GM19395 (cell line): ENCODE results near the gene TK1.

ENCODE experiments used
- ATAC-seq: cut with Tn5 transposase; IDR thresholded peaks from one replicate; pipeline ENCODE4 v1.9.1; 2021; ENCODE audit warnings: mild to moderate bottlenecking, moderate library complexity; ENCODE audit not compliant: unreplicated experiment

TK1 gene

GRCh38 chr17:78125138-78125913, 61.5 kb downstream of the TK1 start:
- ATAC-seq: no peak

- ATAC-seq: no peak
Observed at GRCh38 chr17:78124836-78125137, 62.1 kb downstream of the TK1 start.
